ENCODE data around the gene ORC2. TPM values are rescaled to one million over a fixed set of nuclear protein-coding genes. Genes with fewer than 3 reads are reported as not detected.
"Not testable (repeated sequence)": the region's sequence is repeated elsewhere in the genome, so short reads cannot be mapped to it uniquely, and the experiment has no call there.

The ORC2 gene
- total RNA-seq, 1 experiment from 2014 or later: 11.0 TPM

DNA sequence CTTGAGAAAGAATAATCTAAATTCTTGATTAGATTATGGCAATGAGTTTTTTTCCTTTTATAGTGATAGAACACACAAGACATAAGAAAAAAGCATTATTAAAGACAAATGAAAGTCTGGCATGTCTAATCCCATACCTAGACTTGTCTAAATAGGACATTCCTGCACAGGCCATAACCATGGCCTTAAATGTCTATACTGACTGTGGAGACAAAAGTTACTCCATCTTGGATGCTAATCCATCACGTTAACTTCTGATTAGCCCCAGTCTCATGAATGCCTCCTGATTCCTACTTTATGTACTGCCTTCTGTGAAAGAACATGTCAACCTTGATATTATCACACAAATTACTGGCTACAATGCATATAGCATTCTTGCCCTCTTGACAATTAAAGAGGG is 23.6 kb downstream of the ORC2 start:
- no peak for DNase-seq (ENCODE audit: low spot score)

DNA sequence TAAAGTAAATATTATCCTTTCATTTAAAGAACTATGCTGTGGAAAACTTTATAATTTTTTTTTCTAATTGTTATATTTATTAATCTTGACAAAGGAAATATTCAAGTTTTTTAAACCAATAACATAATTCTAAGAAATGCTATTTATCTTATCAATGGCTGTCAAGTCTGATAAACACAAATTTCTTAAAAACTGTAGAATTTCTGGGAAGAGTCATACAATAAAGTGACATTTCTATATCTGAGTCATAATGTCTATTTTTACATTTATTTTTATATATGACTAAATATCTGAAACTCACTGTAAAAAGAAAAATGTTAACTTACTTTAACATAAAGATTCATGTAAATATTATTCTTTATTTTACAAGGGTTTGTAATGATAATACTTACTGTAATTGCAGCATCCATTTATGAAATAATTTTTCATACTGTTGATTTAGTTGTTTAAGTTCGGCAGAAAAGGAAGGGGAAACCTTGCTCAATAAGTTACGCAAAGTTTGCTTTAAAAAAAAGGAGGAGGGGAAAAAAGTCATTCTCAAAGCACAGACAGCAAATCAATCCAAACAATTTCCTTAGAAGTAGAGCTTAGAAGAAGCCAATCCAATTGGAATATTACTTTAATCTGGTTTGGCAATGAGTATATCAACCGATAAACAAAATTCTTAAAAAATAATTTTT is 32.4 kb downstream of the ORC2 start:
- DNase-seq (ENCODE audit: low spot score): no peak

DNA sequence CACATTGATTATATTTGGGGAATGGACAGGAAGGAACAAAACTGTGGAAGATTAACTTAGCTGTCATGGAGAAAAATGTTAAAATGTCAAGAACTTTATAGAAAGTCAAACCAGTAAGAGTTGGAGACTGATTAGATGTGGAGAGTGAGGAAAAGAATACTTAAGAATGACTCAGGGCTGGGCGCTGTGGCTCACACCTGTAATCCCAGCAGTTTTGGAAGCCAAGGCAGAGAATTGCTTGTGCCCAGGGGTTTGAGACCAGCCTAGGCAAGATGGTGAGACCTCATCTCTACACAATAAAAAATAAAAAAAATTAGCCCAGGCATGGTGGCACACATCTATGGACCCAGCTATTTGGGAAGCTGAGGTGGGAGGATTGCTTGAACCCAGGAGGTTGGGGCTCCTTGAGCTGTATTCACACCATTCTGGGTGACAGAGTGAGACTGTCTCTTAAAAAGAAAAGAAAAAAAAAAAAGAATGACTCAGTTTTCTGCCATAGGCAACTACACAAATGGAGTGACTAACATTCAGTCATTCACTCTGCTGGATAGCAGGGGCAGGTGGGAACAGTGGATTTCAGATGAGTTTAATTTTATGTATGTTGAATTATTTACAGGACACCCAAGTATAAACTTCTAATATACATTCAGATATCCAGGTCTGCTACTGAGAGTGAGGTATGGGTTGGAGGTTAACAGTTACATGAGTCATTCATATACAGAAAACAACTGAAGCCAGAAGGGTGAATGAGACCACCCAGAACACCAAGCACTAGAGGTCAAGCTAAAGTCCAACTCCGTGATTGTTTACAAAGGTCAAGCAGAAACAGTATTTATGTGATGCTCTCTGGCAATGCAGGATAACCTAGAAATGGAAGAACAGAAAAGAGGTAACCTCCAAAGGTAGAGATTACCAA is 33.9 kb downstream of the ORC2 start:
- DNase-seq (ENCODE audit: low spot score): no peak

DNA sequence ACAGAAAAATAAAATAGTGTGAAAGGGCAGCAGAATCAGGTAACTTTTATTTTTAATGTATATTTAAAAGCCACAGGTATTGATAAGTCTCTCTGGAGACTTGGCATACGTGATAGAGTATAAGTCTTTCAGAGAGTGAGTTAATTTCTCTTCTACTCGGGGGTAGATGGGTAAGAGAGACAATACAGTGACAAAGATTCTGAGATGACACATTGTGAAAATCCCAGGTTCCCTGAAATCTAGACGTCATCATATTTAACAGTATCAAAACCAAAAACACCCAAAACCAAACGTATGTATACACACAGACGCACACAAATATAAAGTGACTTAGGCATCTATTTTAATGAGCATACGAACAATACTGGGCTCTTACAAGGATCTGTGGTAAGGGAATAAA is 41.0 kb downstream of the ORC2 start:
- no peak for DNase-seq (ENCODE audit: low spot score)

DNA sequence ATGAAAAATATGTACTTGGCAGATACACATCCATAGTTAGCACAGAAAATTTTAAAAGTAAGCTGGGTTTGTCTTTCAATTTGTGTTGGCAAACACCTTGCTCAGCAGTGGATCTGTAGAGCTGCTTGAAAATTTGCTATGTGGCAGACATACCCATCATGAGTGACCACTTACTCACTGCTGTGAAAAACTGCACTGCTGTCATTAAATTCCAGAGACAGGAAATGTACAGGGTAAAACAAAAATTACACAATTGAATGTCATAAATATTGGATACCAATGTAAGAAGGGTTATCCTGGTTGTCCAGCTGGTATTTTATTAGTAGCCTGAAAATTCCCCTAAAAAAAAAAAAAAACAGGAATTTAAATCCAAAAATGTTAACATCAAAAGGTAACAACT is 49.8 kb downstream of the ORC2 start:
- DNase-seq (ENCODE audit: low spot score): no peak

DNA sequence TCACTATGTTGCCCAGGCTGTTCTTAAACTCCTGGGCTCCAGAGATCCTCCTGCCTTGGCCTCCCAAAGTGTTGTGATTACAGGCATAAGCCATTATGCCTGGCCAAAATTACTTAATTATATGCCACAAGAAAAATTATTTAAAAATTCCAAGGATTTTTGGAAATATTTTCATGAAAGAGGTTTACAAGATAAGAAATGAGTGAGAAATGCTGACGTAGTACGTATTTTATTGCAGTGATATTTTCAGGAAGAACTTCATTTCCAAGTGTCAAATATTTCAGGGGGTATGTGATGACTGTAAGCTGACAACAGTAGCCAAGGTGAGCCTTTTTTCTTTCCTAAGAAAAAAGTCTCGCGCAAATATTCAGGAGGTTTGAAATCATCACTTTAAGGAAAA is 53.5 kb downstream of the ORC2 start:
- DNase-seq (ENCODE audit: low spot score): no peak

DNA sequence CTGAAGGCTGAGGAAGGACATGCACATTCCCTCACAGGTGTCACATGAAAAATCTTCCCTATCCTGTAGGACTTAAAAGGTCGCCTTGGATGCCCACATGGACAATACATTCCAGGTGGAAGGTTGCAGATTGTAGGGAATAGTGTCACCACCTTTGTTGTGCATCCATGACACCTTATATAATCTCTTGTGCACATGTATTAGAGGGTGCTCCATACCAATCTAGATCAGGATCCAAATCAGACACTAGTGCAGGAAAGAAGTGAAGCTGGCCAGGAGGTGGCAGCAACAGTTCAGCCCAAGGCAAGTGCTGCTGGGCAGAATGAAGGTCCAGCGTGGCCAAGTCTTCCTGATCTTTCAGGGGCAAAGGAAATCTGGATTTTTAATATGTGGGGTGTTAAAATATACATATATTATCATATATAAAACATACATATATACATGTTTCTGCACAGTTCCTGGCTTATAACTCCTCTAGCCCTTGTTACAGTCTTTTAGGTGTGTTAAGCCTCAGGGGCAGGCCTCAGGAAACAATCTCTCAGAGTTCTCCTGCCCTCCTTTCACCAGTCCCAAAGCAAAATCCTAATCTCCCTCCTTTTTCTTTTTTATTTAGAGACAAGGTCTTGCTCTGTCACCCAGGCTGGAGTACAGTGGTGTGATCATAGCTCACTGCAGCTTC is 57.7 kb downstream of the ORC2 start:
- peak; percentile 84 for DNase-seq (ENCODE audit: low spot score)

DNA sequence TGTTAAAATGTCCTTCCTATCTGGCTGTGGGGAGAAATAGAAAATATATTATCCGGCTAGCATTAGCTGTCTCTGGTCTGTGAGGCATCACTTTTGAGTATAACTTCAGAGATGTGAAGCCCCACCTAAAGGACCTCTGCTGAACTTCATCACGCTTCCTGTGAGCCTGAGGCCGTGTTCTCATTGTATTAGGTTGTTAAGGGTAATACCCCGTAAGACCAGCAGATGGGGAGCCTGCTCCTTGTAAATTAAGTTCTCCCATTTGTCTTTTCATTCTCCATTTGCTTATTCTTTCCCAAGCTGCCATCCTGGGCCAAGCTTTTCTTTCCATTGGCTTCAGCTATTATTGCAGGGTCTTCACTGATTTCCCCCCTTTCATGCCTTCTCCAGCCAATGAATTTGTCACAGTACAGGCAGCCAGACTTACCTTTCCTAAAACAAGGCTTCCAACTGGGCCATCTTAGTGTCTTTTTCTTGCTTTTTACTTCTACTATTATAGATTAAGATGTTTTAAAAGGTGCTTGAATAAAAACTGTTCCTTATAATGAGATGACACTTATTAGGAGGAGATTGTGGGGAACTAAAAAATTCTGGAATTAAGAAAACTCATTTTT is 61.9 kb downstream of the ORC2 start:
- peak; percentile 90 for DNase-seq (ENCODE audit: low spot score)

DNA sequence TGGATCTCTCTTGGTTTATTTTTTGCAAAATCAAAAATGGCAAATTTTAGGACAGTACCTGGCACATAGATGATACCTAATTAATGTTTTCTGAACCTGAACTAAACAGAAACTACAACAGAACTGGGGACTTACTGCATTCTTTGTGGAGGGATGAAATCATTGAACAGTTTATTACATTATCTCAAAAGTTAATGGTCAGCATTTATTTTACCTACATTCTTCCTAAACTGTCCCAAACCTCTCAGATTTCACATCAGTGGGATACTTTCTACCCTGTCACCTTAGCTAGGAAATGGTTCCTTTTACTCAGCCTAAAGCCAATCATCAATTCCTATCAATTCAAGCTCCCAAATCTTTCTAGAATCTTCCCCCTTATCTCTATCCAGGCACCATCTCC is 64.0 kb downstream of the ORC2 start:
- no peak for DNase-seq (ENCODE audit: low spot score)

DNA sequence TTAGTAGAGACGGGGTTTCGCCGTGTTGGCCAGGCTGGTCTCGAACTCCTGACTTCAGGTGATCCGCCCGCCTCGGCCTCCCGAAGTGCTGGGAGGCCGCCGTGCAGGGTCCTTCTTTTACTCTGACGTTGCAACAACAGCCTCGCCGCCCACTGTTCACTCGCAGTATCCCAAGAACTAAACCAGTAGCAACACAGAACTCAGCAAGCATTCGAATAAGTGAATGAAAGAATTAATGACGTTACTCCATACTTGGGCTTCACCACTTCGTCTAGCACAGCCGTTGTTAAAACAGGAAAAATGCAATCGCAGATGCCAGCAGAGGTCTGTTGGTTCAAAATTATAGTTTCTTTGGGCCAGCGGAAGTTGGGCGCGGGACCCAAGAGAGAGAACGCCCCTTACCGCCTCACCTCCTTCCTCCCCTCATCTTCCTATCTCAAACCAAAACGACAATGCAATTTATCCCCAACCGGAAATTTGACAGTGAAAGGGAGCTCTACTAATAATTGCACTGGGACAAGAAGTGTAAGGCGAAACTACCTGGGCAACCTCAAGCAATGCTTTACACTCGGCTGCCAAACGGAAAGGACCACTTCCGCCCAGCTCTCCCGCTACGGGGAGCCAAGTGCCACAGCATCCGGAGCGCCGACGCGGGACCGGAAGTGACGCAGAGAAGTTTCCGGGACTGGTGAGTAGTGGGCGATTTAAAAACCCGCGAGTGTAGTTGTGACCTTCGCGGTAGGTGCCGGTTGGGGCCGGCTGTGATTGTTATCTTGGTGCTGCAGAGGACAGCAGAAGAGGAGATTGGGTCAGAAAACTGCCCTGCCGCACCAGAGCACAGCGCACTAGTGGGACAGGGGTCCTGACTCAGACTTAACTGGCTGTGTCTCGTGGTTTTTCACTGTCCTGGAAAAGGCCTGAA is 74.5 kb downstream of the ORC2 start, which contains the start of the genes NIF3L1 and PPIL3:
Gene NIF3L1, plus strand, starts transcription at position 668 of the 922 bp plus-strand sequence. CDS start 2,573 bp downstream, outside the sequence.
Gene PPIL3, minus strand, starts transcription at position 374 of the 922 bp plus-strand sequence. CDS start 1,462 bp downstream, outside the sequence.
- DNase-seq (ENCODE audit: low spot score): peak; percentile 99

DNA sequence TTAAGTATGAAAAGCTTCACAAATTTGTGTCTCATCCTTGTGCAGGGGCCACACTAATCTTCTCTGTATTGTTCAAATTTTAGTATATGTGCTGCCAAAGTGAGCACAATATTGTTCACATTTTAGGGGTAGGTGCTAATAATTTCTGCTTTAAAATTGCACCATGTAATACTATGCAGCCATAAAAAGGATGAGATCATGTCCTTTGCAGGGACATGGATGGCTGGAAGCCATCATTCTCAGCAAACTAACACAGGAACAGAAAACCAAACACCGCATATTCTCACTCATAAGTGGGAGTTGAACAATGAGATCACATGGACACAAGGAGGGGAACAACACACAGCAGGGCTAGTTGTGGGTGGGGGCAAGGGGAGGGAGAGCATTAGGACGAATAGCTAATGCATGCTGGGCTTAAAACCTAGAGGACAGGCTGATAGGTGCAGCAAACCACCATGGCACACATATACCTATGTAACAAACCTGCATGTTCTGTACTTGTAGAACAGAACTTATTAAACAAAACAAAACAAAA is 81.7 kb downstream of the ORC2 start:
- DNase-seq (ENCODE audit: low spot score): not testable (repeated sequence)

DNA sequence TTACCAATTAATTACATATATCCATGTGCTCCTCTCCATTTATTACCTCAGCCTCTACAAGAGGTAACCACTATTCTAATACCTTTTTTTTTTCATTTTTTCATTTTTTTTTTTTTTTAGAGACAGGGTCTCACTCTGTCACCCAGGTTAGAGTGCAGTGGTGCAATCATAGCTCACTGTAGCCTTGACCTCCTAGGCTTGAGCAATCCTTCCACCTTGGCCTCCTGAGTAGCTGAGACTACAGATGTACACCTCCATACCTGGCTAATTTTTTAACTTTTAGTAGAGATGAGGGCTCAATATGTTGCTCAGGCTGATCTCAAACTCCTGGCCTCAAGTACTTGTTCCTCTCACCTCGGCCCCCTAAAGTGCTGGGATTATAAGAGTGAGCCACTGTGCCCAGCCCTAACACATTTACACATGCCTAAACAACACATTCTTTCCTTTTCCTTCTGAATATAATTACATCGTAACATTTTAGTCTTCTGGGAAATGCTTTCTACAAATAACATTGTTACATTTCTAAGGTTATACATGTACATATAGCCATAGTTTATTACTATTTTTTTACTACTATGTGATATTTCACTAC is 85.1 kb downstream of the ORC2 start:
- DNase-seq (ENCODE audit: low spot score): no peak

DNA sequence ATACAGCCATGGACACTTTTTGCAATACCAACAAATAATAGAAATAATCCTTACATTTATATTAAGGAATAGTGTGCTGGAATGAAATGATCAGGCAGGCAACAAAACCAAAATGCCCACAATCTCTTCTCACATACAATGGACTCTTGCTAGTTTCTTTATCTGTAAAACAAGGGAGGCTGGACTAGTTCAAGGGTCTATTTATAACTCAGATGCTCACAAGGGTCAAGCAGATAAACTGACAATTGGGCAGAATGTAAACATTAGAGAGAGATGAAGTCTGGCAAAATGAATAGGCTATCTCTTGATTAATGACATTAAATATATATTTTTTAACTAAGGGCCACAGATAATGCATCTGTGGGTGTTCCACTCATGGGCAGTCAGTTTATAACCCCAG is 86.0 kb downstream of the ORC2 start:
- DNase-seq (ENCODE audit: low spot score): no peak

DNA sequence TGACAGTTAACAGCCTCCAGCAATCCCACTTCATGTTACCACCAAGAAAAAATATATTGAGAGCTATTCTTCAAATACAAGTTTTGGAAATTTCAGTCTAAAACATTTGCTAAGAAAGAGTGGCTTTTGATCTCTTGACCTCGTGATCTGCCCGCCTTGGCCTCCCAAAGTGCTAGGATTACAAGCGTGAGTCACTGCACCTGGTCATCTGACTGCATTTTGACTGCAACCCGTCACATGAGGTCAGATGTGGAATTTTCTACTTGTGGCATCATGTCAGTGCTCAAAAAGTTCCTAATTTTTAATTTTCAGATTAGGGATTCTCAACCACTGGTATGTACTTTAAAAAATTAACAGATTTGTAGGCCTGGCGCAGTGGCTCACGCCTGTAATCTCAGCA is 89.9 kb downstream of the ORC2 start:
- DNase-seq (ENCODE audit: low spot score): no peak

DNA sequence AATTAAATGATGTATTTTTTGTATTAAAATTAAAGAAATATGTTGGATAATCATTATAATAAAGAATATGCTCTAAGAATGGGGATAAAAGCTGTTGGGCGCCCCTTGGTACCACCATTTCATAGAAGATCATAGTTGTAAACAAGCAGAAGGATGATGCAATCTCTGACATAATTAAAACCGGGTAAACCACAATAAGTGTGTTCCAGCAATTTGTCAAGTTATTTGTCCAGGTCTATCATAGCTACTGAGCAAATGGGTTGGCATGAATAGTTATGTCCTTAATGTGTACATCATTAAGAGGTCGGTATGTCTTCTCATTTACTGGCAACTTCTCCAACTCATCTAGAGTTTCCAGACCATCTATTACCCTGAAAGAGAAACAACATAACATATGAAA is 92.3 kb downstream of the ORC2 start:
- no peak for DNase-seq (ENCODE audit: low spot score)

DNA sequence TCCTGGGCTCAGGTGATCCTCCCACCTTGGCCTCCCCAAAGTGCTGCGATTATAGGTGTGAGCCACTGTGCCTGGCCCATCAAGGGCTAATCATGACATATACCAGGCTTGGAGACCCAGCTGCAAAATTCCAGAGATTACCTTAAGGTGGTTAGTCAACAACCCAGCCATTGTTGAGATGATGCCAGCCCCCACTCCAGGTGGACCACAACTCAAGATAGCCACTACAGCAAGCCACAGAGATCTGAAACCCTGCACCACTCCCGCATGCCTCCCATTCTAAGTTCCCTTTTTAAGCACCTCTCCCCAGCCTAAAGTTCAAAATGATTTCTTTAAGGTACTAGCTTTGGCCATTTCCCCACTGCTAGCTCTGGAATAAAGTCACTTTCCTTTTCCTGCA is 94.4 kb downstream of the ORC2 start:
- DNase-seq (ENCODE audit: low spot score): no peak

DNA sequence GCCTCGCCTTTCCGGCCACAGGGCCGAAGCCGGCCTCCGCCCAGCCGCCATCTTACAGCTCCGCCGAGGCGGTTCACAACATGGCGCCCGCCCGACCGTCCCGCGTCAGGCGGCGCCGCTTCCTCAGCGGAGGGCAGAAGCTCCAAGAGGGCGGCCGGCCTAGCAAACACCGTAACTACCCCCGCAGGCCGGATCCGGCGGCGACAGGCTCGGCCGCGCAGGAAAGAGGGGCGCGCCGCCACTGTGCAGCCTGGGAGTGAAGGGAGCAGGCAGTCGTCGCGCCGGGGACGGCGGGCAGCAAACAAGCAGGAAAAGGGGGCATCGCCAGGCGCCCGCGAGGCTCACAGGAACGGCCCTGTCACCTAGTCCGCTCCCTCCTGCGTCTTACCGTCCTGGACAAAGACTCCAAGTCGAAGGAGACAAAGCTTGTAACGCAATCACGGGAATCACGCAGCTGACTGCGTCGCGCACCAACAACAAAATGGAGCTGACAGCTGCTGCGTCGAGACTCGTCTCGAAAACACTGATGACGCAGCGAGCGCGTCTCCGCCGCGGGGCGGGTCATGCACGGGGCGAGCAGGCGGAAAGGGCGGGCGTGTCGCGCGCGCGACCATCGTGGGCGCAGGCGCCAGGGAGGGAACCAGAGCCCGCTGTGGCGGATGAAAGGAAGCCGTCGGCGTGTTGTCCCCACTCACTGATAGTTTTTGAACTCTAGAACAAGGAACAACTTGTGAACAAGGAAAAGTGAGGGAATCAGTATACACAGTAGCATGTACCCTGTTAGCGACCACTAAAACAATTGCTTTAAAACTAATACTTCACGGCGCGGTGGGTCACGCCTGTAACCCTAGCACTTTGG is 99.1 kb downstream of the ORC2 start, which contains the start of gene CLK1:
Gene CLK1, minus strand, starts transcription at position 483 of the 859 bp plus-strand sequence. CDS start 2,796 bp downstream, outside the sequence.
- peak; percentile 94 for DNase-seq (ENCODE audit: low spot score)

DNA sequence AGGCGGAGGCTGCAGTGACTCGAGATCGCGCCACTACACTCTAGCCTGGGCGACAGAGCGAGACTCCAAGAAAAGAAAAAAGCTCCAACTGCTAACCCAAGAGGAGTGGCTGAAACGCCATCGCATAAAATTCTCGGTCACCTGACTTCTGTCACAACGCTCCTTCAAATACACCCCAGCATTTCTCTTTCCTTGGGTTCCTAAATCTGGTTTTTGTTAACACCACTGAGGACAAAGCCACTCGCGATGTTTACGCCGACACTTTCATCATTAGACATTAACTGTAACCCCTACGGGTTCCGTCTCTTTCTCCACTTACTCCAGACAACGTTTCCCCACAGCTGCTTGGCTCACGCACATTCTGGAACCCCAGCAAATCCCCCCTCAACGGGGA is 99.7 kb downstream of the ORC2 start:
- DNase-seq (ENCODE audit: low spot score): peak; percentile 59

DNA sequence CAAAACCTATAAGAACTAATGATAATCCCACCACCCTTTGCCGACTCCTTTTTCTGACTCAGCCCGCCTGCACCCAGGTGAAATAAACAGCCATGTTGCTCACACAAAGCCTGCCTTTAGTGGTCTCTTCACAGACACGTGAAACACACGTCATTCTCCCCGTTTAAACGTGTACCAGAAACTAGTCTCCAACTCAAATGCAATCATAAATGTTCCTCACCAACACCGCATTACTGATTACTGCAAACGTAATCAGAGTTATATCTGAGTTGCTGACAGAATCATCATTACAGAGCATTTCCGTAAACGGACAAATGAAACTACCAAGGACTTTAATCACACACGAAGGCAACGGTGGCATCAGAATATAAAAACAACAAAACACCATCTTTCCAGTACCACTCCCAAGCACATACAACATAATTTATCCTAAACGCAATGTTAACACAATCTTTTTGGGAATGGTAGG is 100.9 kb downstream of the ORC2 start:
- DNase-seq (ENCODE audit: low spot score): peak; percentile 45

All from HT-29 (cell line).